GM21390 (cell line): ENCODE results near the gene IRF1.
"Not testable (repeated sequence)": the region's sequence is repeated elsewhere in the genome, so short reads cannot be mapped to it uniquely, and the experiment has no call there.

Experiments used
- ATAC-seq: cut with Tn5 transposase; IDR thresholded peaks from one replicate; pipeline ENCODE4 v1.9.1; 2021; ENCODE audit not compliant: unreplicated experiment

The IRF1 gene, protein sequence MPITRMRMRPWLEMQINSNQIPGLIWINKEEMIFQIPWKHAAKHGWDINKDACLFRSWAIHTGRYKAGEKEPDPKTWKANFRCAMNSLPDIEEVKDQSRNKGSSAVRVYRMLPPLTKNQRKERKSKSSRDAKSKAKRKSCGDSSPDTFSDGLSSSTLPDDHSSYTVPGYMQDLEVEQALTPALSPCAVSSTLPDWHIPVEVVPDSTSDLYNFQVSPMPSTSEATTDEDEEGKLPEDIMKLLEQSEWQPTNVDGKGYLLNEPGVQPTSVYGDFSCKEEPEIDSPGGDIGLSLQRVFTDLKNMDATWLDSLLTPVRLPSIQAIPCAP

DNA sequence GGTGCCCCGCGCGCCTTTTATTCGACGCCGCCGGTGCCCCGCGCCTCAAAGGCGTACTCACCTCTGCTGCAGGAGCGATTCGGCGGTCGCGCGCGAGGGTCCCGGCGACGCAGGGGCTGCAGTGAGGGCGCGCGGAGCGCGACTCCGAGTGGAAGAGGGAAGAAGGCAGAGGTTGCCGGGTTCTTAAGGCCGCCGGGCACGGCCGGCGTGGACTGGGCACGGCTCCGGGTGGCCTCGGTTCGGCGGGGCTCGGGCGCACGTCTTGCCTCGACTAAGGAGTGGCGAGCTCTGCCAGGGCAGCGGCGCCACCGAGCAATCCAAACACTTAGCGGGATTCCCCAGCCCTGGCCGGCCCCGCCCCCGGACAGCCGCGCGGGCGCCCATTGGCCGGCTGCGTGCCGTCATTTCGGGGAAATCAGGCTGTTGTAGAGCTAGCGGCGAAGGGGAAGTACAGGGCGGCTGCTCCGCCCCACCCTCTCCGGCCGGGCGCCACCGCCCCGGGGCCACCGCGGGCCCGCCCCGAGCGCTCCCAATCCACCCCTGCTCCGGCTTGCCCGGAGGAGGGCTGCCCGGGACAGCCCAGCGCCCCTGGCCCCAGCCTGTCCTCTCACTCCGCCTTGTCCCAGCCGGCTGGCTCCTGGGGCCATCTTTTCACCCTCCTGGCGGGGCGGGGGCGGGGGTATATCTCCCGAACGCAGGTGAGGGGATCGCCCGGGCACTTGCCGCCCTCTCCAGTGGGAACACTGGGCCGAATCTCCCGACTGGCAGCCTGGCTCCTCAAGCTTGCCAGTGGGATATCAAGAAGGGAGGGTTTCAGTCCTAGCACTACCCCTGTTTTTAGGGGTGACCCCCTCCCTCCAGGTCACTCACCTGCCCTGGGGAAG lies at the start of gene IRF1:
IRF1 (minus strand) TSS at position 290 of the 884 bp plus-strand sequence. CDS start 1,295 bp downstream, outside the sequence.
- ATAC-seq, result peak; percentile 79

DNA sequence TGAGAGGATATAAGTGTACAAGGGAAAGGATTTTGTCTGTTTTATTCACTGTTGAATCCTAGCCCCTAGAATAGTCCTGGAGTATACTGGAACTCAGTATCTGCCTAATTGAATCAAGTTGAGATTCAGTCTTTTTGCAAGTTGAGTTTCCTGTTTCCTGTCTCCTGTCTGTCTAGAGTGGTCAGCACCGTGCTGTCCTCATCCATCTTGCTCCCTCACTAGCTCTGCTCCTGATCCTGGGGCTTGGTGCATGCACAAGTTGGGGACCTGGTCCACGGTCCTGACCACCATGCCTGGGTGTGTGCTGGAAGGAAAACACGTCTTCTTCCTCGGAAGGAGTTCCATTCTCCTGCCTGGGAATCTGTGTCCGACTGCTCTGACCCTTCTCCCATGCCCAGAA lies 49.6 kb upstream of the IRF1 start:
- ATAC-seq, result no peak

DNA sequence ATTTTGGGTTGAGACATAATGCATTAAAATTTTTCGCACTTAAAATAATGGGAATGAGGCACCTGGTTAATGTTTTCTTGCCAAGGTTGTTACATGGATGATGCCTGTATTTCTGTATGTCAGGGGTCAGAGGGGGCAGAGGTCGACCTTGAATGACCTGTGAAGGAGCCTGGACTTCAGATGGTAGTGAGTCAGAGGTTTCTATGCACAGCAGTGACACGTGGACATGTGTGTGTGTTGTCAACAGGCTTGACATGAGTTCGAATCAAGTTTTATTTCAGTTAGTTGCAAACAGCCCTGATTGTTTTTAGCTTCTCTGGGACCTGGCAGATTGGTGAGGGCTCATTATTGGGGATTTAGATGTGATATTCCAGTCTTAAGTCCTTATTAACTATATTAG lies 49.1 kb upstream of the IRF1 start:
- no peak for ATAC-seq

DNA sequence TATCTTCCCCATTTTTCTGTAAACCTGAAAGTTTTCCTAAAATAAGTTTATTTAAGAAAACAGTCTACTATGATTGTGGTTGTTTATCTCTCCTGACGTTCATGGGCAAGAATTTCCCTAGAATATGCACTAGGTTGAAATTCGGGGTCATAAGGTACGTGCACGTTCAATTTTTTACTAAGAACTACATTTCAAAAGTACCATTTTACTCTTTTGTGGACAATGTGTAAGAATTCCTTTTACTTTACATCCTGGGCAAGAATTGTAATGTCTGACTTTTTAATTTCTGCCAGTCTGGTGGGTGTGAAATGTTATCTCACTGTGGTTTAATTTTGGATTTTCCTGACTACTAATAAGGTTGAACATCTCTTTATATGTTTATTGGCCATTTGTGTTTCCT lies 40.4 kb upstream of the IRF1 start:
- ATAC-seq, result no peak

DNA sequence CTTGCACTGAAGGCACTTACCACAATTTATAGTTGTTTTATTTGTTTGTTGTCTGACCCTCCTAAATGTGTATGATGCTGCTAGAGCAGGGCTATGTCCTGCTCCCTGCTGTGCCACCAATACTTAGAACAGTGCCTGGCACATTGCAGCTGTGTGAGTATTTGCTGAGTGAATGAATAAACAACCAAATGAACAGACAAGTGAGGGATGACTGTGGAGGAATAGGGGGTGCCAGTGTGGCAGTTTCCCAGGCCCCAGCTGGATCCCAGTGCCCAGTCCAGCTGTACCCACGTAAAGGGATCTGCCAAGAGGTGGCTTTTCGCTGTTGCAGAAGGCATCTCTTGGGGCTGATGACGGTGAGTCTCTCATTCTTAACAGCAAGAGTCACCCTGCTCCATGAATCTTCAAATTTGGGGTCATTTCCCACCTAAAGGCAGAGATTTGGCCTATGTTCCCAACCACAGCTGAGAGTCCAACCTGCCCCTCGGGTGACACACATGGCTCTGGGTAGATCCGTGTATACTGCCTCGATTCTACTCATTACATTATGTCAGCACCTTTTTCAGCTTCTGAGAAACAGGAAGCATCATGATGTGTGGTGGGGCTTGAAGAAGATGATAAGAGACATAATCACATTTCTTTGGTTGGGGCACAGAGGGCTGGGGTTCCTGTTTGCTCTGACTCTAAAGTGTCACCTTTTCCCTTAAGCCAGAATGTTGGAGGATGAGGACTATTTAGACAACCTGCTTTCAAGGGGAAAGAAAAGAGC lies 38.5 kb upstream of the IRF1 start:
- ATAC-seq, result no peak

DNA sequence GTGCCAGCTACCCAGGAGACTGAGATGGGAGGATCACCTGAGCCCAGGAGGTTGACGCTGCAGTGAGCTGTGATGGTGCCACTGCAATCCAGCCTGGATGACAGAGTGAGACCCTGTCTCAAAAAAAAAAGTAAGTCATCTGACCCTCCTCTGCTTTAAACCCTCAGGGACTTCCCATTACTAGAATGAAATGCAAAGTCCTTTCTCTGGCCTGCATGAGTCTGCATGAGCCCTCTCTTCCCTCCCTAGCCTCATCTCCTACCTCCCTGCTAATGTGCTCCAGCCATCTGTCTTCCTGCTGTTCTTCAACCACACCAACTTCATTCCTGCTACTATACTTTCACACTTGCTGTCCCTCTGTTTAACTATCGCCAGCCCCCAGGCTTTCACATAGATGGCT lies 37.4 kb upstream of the IRF1 start:
- ATAC-seq, result no peak

DNA sequence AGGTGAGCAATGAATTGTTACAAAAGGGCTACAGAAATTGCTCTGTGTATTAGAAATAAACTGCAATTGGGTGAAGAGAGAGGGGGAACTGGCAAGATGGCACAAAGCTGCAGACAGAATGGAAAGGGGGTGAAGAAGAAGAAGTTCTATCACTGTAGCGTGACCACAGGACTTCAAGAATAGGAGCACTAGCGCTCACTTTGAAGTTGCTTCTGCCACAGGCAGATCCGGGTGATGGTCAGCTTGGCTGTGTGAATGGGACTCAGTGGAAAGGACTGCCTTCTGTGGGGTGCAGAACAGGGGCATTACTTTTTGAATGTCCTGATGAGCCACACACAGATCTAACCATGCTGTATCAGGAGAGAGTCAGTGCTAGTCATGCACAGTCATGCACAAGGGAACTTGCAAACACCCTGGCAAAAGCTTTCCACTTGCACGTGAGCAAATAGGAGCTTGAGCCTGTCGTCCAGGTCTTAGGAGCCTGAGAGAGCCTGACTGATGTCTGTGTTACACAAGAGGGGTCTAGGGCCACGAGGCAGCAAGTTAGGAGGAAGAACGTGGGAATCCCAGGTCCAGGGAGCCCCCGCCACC lies 36.5 kb upstream of the IRF1 start:
- ATAC-seq, result no peak

DNA sequence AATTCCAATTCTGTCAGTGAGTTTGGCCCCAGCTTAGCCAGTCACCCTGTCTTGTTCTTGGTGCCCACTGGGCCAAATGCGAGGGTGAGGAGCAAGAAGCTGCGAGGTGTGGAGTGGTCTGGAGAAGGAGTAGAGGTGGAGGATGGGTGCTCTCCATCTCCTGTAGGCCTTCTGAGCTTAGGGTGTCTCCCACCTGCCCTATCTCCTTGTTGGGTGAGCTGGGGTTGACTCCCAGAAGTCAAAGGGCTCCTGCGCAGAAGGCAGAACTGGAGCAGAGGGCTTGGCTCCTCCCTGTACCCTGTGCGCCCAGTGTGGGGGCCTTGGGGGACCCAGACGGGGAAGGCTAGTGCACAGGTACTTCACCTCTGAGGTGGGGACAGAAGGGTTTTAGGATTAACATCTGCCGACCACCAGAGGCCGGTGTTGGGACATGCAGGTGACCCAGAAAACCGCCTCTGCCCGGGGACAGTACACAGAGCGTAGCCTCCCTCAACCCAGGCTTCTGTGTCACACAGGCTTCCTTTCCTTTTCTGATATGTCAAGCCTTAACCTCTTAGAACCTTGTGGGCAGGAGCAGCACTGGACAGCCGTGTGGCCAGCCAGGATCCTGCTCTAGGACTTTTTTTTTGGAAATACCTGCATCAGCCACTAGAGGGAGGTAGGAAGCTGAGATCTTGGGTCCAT lies 35.9 kb upstream of the IRF1 start:
- ATAC-seq, result no peak

DNA sequence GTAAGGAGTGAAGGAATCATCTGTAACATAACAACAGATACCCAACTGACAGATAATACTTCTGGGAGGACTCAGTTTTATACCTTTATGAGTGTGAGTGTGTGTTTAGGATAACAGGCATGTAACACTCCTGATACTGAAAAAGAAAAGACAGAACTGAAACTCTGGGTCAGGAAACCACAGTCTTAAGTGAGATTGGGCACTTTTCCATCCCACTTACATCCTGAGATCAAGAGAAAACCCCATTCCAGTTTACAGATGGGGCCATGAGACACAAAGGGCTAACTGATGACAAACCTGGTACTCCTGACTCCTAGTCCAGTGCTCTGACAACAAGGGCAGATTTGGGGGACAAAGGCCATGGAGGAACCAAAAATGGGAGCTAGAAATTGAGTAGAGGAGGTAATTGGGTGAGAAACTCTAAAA lies 34.7 kb upstream of the IRF1 start:
- ATAC-seq, result peak; percentile 73

DNA sequence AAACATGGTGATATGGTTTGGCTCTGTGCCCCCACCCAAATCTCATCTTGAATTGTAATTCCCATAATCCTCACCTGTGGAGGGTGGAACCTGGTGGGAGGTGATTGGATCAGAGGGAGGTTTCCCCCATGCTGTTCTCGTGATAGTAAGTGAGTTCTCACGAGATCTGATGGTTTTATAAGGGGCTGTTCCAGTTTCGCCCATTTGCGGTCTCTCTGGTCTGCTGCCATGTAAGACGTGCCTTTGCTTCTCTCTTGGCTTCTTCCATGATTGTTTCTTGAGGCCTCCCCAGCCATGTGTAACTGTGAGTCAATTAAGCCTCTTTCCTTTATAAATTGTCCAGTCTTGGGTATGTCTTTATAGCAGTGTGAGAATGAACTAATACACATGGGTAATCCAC lies 34.3 kb upstream of the IRF1 start:
- ATAC-seq, result not testable (repeated sequence)

DNA sequence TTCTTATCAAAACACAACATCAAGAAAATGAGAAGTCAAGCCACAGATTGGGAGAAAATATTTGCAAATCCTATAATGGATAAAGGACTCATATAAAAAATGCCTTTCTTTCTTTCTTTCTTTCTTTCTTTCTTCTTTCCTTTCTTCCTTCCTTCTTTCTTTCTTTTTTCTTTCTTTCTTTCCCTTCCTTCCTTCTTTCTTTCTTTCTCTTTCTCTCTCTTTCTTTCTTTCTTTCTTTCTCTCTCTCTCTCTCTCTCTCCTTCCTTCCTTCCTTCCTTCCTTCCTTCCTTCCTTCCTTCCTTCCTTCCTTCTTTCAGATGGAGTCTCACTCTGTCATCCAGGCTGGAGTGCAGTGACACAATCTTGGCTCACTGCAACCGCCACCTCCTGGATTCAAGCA lies 31.5 kb upstream of the IRF1 start:
- ATAC-seq, result not testable (repeated sequence)

DNA sequence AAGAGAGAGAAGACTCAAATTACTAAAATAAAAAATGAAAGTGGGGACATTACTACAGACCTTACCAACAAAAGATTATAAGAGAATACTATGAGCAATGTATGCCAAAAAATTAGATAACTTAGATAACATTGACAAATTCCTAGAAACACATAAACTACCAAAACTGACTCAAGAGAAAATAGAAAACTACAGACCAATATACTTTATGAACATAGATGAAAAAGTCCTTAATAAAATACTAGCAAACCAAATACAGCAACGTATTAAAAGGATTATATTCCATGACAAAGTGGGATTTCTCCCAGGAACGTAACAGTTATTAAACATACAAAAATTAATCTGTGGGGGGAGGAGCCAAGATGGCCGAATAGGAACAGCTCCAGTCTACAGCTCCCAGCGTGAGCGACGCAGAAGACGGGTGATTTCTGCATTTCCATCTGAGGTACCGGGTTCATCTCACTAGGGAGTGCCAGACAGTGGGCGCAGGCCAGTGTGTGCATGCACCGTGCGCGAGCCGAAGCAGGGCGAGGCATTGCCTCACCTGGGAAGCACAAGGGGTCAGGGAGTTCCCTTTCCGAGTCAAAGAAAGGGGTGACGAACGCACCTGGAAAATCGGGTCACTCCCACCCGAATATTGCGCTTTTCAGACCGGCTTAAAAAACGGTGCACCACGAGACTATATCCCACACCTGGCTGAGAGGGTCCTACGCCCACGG lies 23.2 kb upstream of the IRF1 start:
- ATAC-seq, result not testable (repeated sequence)

DNA sequence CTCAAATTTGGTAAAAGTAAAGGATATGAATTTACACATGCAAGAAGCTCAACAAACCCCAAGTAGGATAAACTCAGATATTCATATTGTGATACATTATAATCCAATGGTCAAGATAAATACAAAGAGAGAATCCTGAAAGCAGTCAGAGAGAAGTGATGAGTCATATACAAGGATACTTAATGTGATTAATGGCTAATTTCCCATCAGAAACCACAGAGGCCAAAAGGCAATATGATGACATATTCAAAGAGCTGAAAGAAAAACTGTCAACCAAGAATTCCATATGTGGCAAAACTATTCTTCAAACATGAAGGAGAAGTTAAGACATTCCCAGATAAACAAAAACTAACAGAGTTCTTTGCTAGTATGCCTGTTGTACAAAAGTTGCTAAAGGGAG lies 19.5 kb upstream of the IRF1 start:
- ATAC-seq, result no peak

DNA sequence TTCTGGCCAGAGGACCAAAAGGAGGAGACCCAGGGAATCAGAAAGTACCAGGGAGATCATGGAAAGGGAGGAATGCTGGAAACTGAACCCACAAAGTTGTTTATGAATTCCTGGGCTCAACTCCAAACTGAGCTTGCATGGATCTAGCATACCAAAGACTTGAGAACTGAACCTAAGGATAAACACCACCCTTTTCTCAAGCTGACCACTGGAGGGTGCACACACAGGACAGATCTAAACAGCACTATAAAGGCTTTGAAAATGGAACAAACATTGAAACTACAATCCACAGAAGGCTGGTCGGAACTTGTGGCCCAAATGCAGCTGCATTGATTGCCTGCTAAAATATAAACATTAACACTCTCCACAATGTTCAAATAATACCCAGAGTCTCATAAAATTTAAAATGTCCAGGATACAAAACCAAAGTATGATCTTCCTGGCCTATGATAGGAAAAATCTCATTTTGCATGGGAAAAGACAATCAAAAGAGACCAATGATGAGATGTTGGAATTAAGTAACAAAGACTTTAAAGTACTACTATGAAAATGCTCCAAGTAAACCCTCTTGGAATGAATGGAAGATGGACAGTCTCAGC lies 15.6 kb upstream of the IRF1 start:
- ATAC-seq, result peak; percentile 63

DNA sequence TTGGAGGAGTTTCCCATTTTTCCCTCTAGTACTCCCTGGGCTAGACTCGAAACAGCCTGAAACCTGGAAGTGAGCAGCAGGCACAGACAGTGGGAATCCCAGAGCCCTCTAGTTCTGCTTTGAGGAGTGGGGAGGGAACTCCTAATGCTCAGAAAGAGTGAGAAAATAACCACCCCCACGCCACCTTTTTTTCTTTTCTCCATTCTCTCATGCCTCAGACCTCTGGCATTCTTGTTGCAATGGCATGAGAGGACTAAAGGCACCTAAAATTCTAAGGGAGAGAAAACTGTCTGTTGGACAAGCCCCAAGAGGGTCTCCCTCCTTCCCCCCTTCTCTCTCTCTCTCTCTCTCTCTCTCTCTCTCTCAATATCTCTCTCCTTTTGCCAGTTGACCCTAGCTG lies 15.1 kb upstream of the IRF1 start:
- no peak for ATAC-seq

DNA sequence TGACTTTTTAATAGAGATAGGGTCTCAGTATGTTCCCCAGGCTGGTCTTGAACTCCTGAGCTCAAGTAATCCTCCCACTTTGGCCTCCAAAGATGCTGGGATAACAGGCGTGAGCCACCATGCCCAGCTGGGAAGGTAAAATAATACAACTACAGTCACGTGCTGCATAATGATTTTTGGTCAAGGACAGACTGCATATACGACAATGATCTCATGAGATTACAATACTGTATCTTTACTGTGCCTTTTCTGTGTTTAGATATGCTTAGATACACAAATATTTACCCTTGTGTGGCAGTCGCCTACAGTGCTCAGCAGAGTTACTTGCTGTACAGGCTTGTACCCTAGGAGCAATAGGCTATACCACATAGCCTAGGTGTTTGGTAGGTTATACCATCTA lies 14.2 kb upstream of the IRF1 start:
- ATAC-seq, result no peak

DNA sequence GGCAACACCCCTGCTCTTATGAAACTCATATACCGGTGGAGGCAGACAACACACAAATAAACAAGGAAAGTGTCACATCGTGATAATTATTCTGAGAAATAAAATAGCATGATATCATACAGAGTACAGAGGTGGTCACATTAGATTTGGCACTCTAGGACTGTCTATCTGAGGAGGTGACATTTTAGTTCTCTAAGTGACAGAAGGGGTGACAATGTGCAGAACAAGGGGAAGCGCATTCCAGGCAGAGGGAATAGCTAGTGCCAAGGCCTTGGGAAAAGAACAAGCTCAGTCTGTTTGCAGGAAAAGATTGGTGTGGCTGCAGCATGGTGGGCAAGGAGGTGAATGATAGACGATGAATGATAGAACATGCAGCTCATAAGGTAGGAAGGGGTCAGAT lies 12.7 kb upstream of the IRF1 start:
- no peak for ATAC-seq

DNA sequence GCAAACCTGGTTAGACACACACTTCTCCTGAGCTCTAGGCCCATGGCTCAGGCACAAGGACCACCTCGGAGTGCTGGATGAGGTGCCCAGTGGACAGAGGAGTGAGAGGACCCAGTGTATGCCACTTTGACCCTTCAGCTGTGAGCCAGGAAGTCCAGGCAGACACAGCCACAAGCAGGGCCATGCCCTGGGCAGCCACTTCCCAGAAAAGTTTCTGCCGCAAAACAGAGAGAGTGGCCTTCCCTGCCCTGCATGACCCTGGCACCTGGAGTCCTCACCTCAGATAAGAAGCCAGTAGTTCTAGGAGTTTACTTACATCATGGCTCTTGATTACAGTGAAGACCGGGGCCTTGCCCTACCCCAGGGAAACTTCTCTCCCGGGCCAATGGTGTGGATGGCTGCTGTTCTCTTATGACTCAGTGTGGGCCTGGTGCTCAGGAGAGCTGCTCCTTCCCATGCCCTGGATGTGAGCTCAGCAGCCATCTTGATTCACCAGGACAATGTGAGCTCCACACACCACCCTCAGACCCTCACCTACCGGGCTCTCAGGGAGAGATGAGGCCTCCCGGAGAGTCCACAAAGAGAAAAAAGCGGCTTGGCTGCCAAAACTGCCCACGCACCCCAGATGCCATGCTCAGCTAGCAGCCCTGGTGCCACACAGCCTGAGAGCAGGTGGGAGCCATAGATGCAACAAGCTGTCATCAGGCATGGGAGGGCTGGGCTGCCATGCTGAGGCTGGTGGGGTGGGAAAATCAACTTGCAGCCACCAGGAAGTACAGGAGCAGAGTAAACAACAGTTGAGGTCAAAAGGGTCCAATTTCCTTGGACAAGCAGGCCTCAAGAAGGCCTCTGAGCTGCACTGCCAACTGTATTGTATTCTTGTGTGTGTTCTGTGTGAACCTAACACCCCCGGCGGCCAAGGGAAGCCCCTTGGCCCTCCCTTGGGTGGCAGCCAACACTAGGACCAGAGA lies 11.7 kb upstream of the IRF1 start:
- no peak for ATAC-seq
